CD4-positive, alpha-beta T cell treated with Interleukin-15 for 1 hour (primary cell): ENCODE results near the gene CREBL2.

ENCODE experiments used
- DNase-seq: peaks from one replicate; pipeline ENCODE4 v3.0.0-alpha.2; 2020

Gene CREBL2

GRCh38 chr12:12682284-12682683 lies 70.6 kb downstream of the CREBL2 start:
- DNase-seq, result no peak

- no peak for DNase-seq
Observed at GRCh38 chr12:12683136-12683697, 71.5 kb downstream of the CREBL2 start.

- DNase-seq, result no peak
Observed at GRCh38 chr12:12683725-12684124, 72.0 kb downstream of the CREBL2 start.

GRCh38 chr12:12684375-12685106 lies 72.9 kb downstream of the CREBL2 start:
- no peak for DNase-seq

- no peak for DNase-seq
Observed at GRCh38 chr12:12685305-12685704, 73.6 kb downstream of the CREBL2 start.

- no peak for DNase-seq
Observed at GRCh38 chr12:12686472-12686871, 74.8 kb downstream of the CREBL2 start.

GRCh38 chr12:12686925-12687324 lies 75.2 kb downstream of the CREBL2 start:
- no peak for DNase-seq

- no peak for DNase-seq
Observed at GRCh38 chr12:12689647-12690300, 78.1 kb downstream of the CREBL2 start.

- no peak for DNase-seq
Observed at GRCh38 chr12:12691549-12691948, 79.9 kb downstream of the CREBL2 start.

- DNase-seq, result no peak
Observed at GRCh38 chr12:12693111-12693671, 81.5 kb downstream of the CREBL2 start.
